Muscle layer of duodenum (tissue), 2 donors: Measurements from ENCODE around the gene VGLL1.

Source experiments
- H3K27ac ChIP-seq: one replicate; pipeline ENCODE4 v1.7.0; 2013; ENCODE audit warnings: mild to moderate bottlenecking, low read length
- H3K27me3 ChIP-seq: one replicate; pipeline ENCODE4 v1.7.0; 2013; ENCODE audit warnings: low read depth, mild to moderate bottlenecking, control low read depth, low read length
- H3K36me3 ChIP-seq, 2 donors: one replicate each; pipeline ENCODE4 v1.7.0; 2013; ENCODE audit warnings: low read length in 2 of 2, control low read depth in 1 of 2, mild to moderate bottlenecking in 1 of 2; ENCODE audit not compliant: insufficient read depth in 2 of 2, control insufficient read depth in 1 of 2
- H3K4me1 ChIP-seq, 2 donors: one replicate each; pipeline ENCODE4 v1.7.0; 2013; ENCODE audit warnings: low read length in 2 of 2, mild to moderate bottlenecking in 2 of 2, control low read depth in 1 of 2, moderate library complexity in 1 of 2; ENCODE audit not compliant: insufficient read depth in 2 of 2, control insufficient read depth in 1 of 2
- H3K4me3 ChIP-seq, 2 donors: one replicate each; pipeline ENCODE4 v1.7.0; 2013; ENCODE audit warnings: low read length in 2 of 2, low read depth in 1 of 2, mild to moderate bottlenecking in 1 of 2
- H3K9me3 ChIP-seq, 2 donors: one replicate each; pipeline ENCODE4 v1.7.0; 2013; ENCODE audit warnings: low read length in 2 of 2, control low read depth in 1 of 2, mild to moderate bottlenecking in 1 of 2; ENCODE audit not compliant: control insufficient read depth in 1 of 2
- donor health status: healthy.

VGLL1 gene

GRCh38 chrX:136589966-136590365, 58.0 kb downstream of the VGLL1 start:
- Histone ChIP-seq H3K4me3 (no peak overlapping the region), H3K27me3 (no peaks in the 10 kb centered on the region), H3K27ac (no peak overlapping the region), H3K9me3 (no peaks in the 10 kb centered on the region), H3K4me1 (no peaks in the 10 kb centered on the region), H3K36me3 (no peaks in the 10 kb centered on the region)

- no peak overlapping the region for H3K4me3 ChIP-seq
- no peaks in the 10 kb centered on the region for H3K27me3 ChIP-seq
- no peak overlapping the region for H3K27ac ChIP-seq
- H3K9me3 ChIP-seq: no peaks in the 10 kb centered on the region
- H3K4me1 ChIP-seq: no peaks in the 10 kb centered on the region
- H3K36me3 ChIP-seq: no peaks in the 10 kb centered on the region
These were observed 65.3 kb downstream of the VGLL1 start for GRCh38 chrX:136597356-136597755.

- H3K27ac ChIP-seq: no peak overlapping the region
- H3K27me3 ChIP-seq: no peaks in the 10 kb centered on the region
- H3K36me3 ChIP-seq: no peaks in the 10 kb centered on the region
- H3K4me1 ChIP-seq: no peaks in the 10 kb centered on the region
- no peak overlapping the region for H3K4me3 ChIP-seq
- H3K9me3 ChIP-seq: no peaks in the 10 kb centered on the region
These were observed 65.9 kb downstream of the VGLL1 start for GRCh38 chrX:136597954-136598353.

- H3K27me3 ChIP-seq: no peaks in the 10 kb centered on the region
- no peak overlapping the region for H3K27ac ChIP-seq
- no peaks in the 10 kb centered on the region for H3K9me3 ChIP-seq
- no peaks in the 10 kb centered on the region for H3K36me3 ChIP-seq
- no peak overlapping the region for H3K4me3 ChIP-seq
- H3K4me1 ChIP-seq: no peaks in the 10 kb centered on the region
These were observed 66.6 kb downstream of the VGLL1 start for GRCh38 chrX:136598631-136599030.

- Histone ChIP-seq H3K27me3 (no peaks in the 10 kb centered on the region), H3K36me3 (no peaks in the 10 kb centered on the region), H3K9me3 (no peaks in the 10 kb centered on the region), H3K4me3 (no peak overlapping the region), H3K4me1 (no peaks in the 10 kb centered on the region), H3K27ac (no peak overlapping the region)
These were observed 68.0 kb downstream of the VGLL1 start for GRCh38 chrX:136600059-136600458.
